ENCODE measurements around the gene BCL2L14. TPM values are rescaled to one million over a fixed set of nuclear protein-coding genes. Genes with fewer than 3 reads are reported as not detected.

BCL2L14 gene
- total RNA-seq, 4 donors from 2014 or later: 27.5 to 81.2 (median 52.5) TPM

DNA sequence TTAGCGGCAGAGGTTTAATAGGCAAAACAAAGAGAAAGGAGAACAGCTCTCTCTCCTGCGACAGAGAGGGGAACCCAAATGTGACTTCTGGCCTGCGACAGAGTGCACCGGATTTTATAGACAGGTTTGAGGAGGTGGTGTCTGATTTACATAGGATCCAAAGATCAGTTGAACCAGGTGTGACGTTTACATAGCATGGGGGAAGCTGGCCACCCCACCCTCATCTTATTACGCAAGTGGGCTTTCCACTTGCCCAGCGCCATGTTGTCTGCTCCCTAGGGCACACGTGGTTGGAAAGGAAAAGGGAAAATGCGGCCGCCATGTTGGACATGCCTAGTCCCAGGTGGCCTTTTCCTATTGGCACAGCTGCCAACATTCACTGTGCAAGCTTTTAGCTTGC is 17.4 kb downstream of the BCL2L14 start:
- in situ Hi-C loops (cut with MboI; ENCODE audit: low pct_ligation_motif_present in 1 of 4, low pct_unique_long_range_greater_than_20kb in 1 of 4, low sequenced_read_pairs in 3 of 4): loop anchor here (10.0 to 25.0 kb wide), 3 partner anchors 237 to 249 kb away; no protein-coding TSS in a partner anchor
- Histone ChIP-seq H3K27me3 (no peaks in the 10 kb centered on the region), H3K36me3 (peaks cover 0 to 4% (median 0%) of the 10 kb centered on the region in 4 donors), H3K4me1 (peaks cover 0 to 10% (median 2%) of the 10 kb centered on the region in 4 donors), H3K27ac (no peak overlapping the region), H3K4me3 (no peak overlapping the region), H3K9me3 (no peaks in the 10 kb centered on the region)
- TF ChIP-seq, protein P1, sequence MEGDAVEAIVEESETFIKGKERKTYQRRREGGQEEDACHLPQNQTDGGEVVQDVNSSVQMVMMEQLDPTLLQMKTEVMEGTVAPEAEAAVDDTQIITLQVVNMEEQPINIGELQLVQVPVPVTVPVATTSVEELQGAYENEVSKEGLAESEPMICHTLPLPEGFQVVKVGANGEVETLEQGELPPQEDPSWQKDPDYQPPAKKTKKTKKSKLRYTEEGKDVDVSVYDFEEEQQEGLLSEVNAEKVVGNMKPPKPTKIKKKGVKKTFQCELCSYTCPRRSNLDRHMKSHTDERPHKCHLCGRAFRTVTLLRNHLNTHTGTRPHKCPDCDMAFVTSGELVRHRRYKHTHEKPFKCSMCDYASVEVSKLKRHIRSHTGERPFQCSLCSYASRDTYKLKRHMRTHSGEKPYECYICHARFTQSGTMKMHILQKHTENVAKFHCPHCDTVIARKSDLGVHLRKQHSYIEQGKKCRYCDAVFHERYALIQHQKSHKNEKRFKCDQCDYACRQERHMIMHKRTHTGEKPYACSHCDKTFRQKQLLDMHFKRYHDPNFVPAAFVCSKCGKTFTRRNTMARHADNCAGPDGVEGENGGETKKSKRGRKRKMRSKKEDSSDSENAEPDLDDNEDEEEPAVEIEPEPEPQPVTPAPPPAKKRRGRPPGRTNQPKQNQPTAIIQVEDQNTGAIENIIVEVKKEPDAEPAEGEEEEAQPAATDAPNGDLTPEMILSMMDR (IDR thresholded peaks at IDR 0.05): no peak
- TF ChIP-seq POLR2AphosphoS5 (IDR thresholded peaks at IDR 0.05) (no peak), POLR2A (IDR thresholded peaks at IDR 0.05) (no peak), EP300 (IDR thresholded peaks at IDR 0.05; ENCODE audit: low read depth) (no peak)
- intact Hi-C loops (cut with DNase I; ENCODE audit: low total_unique reads): no loop called here
- WGBS, 2 donors (ENCODE audit: low coverage in 1 of 2): 71 to 83% methylated on average over 10 of the region's 10 CpGs
- DNase-seq: no peak

DNA sequence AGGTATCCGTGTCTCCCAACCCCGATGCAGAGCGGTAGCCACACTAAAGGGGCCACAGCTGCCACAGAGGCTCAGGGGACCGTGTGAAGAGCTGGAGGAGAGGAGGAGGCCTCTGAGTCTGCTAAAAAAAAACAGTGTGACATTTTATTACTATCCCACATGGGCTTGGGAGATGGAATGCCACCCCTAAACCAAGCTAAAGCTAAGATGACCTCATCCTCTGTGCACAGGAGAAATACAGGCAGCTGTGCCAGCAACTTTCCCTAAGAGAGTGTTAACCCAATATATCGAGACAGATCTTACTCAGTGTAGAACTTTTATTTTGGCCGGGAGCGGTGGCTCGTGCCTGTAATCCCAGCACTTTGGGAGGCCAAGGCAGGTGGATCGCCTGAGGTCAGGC is 18.0 kb downstream of the BCL2L14 start:
- Histone ChIP-seq H3K9me3 (no peaks in the 10 kb centered on the region), H3K27me3 (no peaks in the 10 kb centered on the region), H3K4me1 (peaks cover 0 to 10% (median 2%) of the 10 kb centered on the region in 4 donors), H3K36me3 (peaks cover 0 to 4% (median 0%) of the 10 kb centered on the region in 4 donors), H3K4me3 (no peak overlapping the region), H3K27ac (no peak overlapping the region)
- in situ Hi-C loops (cut with MboI; ENCODE audit: low pct_ligation_motif_present in 1 of 4, low pct_unique_long_range_greater_than_20kb in 1 of 4, low sequenced_read_pairs in 3 of 4) (loop anchor here (10.0 to 25.0 kb wide), 3 partner anchors 236 to 249 kb away; no protein-coding TSS in a partner anchor), intact Hi-C loops (cut with DNase I; ENCODE audit: low total_unique reads) (no loop called here)
- DNase-seq: no peak
- no peak for TF ChIP-seq EP300 (IDR thresholded peaks at IDR 0.05; ENCODE audit: low read depth)
- TF ChIP-seq, protein P1 (IDR thresholded peaks at IDR 0.05): no peak
- TF ChIP-seq POLR2AphosphoS5 (IDR thresholded peaks at IDR 0.05): no peak
- no peak for TF ChIP-seq POLR2A (IDR thresholded peaks at IDR 0.05)
- 88 to 93% methylated on average over 5 to 9 of the region's 9 CpGs for WGBS, 2 donors (ENCODE audit: low coverage in 1 of 2)

DNA sequence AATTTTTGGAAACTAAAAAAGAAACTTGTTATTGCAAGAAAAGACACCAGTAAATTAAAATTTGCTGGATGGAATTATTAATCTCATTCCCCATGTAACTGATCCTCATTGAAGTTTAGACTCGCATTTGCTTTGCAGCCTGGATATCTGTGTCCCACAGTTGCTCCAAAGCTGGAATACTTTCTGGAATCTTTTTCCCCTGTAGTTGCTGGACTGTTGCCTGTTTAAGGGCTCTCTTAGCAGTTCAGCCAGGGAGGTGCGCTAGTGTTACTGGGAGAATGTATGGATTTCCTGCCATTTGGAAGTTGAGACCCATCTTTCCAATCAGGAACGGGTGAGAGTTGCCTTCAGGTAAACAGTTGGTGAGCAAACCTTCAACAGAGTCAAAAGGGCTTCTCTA is 20.3 kb downstream of the BCL2L14 start:
- in situ Hi-C loops (cut with MboI; ENCODE audit: low pct_ligation_motif_present in 1 of 4, low pct_unique_long_range_greater_than_20kb in 1 of 4, low sequenced_read_pairs in 3 of 4) (loop anchor here in 1 of 4 donors (25.0 kb wide), 1 partner anchor 246 kb away; no protein-coding TSS in a partner anchor), intact Hi-C loops (cut with DNase I; ENCODE audit: low total_unique reads) (no loop called here)
- Histone ChIP-seq H3K27ac (no peak overlapping the region), H3K4me3 (no peak overlapping the region), H3K27me3 (no peaks in the 10 kb centered on the region), H3K36me3 (peaks cover 0 to 6% (median 3%) of the 10 kb centered on the region in 4 donors), H3K9me3 (no peaks in the 10 kb centered on the region), H3K4me1 (peaks cover 0 to 2% (median under 1%) of the 10 kb centered on the region in 4 donors)
- DNase-seq: no peak
- TF ChIP-seq POLR2A (IDR thresholded peaks at IDR 0.05) (no peak), POLR2AphosphoS5 (IDR thresholded peaks at IDR 0.05) (no peak), EP300 (IDR thresholded peaks at IDR 0.05; ENCODE audit: low read depth) (no peak)
- TF ChIP-seq, protein P1 (IDR thresholded peaks at IDR 0.05): no peak
- 73 to 87% methylated on average over 1 to 3 of the region's 3 CpGs for WGBS, 2 donors (ENCODE audit: low coverage in 1 of 2)

DNA sequence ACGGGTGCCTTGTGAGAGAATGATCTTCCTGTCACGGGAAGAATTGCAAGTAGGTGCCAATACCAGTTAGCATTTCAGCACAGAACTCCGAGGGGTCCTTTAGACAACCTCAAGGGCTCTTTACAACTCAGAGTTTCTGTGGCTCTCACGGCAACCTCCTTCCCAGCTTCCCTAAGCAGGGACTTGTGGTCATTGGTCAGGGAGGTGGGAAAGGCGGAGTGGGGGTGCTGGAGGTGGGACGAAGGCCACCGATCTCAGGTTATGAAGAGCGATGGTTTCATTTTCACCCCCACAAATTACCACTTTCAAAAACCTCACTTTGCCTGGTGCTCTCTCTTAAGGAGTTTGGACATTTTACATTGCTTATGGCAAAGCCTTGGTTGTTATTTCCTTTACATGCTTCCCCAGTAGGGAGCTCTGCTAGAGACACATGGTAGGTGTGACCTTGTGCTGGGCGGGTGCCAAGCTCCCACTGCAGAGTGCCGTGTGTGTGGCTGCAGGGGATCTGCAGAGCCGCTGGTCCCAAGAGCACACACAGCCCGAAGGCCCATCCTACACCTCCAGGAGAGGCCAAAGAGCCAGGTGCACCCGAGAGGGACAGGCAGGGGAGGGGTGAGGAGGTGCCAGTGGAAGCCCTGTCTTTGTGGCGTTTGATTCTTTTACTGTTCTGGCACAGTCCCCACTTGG is 21.4 kb downstream of the BCL2L14 start:
- H3K36me3 ChIP-seq: peaks cover 0 to 6% (median 5%) of the 10 kb centered on the region in 4 donors
- no peaks in the 10 kb centered on the region for H3K9me3 ChIP-seq
- no peaks in the 10 kb centered on the region for H3K27me3 ChIP-seq
- in situ Hi-C loops (cut with MboI; ENCODE audit: low pct_ligation_motif_present in 1 of 4, low pct_unique_long_range_greater_than_20kb in 1 of 4, low sequenced_read_pairs in 3 of 4) (loop anchor here in 1 of 4 donors (25.0 kb wide), 1 partner anchor 245 kb away; no protein-coding TSS in a partner anchor), intact Hi-C loops (cut with DNase I; ENCODE audit: low total_unique reads) (no loop called here)
- H3K4me1 ChIP-seq: no peaks in the 10 kb centered on the region
- H3K4me3 ChIP-seq: no peak overlapping the region
- no peak for TF ChIP-seq POLR2A (IDR thresholded peaks at IDR 0.05)
- no peak for TF ChIP-seq POLR2AphosphoS5 (IDR thresholded peaks at IDR 0.05)
- TF ChIP-seq, protein P1 (IDR thresholded peaks at IDR 0.05): no peak
- TF ChIP-seq EP300 (IDR thresholded peaks at IDR 0.05; ENCODE audit: low read depth): no peak
- no peak overlapping the region for H3K27ac ChIP-seq
- 70% methylated on average over 14 of the region's 14 CpGs; no CpG with 5 or more reads in 1 of the 2 donors for whole genome bisulfite sequencing, 2 donors (ENCODE audit: low coverage in 1 of 2)
- peak; percentile 17 for DNase-seq

All from transverse colon (tissue), 4 donors.